GM23338 (cell line): ENCODE data around the gene HMOX1.

Source experiments
- CREB1 ChIP-seq: fragments of 250-450 bp; sonication (Bioruptor Pico); IDR thresholded peaks from 2 replicates; pipeline ENCODE4 v1.5.0; 2020; ENCODE audit warnings: low read depth, mild to moderate bottlenecking, moderate library complexity
- CTCF ChIP-seq, 2 experiments: fragments of 200-600 bp in 1 of 2; sonication (generic) in 1 of 2; conservative IDR thresholded peaks; 2 replicates each; pipeline versions ENCODE4 v1.5.1 to v1.6.1; 2016 to 2017; ENCODE audit warnings: antibody characterized with exemption in 2 of 2, low read depth in 2 of 2, mild to moderate bottlenecking in 2 of 2, moderate library complexity in 1 of 2
- EZH2 ChIP-seq: fragments of 200-600 bp; sonication (generic); IDR thresholded peaks from one replicate; pipeline ENCODE4 v1.8.0; 2017; ENCODE audit warnings: antibody characterized with exemption, mild to moderate bottlenecking, low read depth; ENCODE audit not compliant: unreplicated experiment
- REST ChIP-seq: IDR thresholded peaks from one replicate; pipeline ENCODE4 v1.6.1; 2018; ENCODE audit warnings: antibody characterized with exemption; ENCODE audit not compliant: unreplicated experiment
- TF ChIP-seq, protein P1 (sequence below): IDR thresholded peaks from 2 replicates; pipeline ENCODE4 v1.6.1; 2016; ENCODE audit warnings: antibody characterized with exemption

DNA sequence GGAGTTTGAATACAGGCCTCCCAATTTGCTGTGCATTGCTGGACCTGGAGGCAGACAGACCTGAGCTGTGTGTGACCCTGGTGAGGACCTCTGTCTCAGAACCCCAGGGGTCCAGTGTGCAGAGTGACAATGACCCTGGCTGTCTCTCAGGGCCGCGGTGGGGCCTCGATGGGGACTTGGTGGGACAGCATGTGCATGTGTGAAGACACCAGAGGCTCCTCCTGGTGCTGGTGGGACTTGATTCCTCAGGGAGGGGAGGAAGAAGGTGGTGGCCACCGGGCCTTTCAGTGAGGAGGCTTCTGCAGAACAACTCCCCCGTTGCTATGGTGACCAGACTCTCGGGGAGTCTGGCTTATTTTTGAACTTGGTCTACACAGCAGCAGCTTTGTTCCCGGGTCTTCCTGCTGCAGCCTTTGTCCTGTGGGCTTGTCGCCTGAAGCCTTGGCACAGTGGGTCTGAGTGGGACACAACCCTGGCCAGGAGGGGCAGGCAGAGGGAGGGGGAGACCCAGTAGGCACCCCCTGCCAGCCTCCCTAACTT lies 54.4 kb downstream of the HMOX1 start:
- TF ChIP-seq, protein P1, sequence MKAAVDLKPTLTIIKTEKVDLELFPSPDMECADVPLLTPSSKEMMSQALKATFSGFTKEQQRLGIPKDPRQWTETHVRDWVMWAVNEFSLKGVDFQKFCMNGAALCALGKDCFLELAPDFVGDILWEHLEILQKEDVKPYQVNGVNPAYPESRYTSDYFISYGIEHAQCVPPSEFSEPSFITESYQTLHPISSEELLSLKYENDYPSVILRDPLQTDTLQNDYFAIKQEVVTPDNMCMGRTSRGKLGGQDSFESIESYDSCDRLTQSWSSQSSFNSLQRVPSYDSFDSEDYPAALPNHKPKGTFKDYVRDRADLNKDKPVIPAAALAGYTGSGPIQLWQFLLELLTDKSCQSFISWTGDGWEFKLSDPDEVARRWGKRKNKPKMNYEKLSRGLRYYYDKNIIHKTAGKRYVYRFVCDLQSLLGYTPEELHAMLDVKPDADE: no peak
- TF ChIP-seq CTCF (conservative IDR thresholded peaks at IDR 0.05; ENCODE audit: low read depth in 2 of 2) (no peak), EZH2 (no peak), CREB1 (CRISPR knock-in tag) (no peak), REST (no peak)
